ENCODE results near the gene VWA7. TPM values are rescaled to one million over a fixed set of nuclear protein-coding genes. Genes with fewer than 3 reads are reported as not detected.
"Not testable (repeated sequence)": the region's sequence is repeated elsewhere in the genome, so short reads cannot be mapped to it uniquely, and the experiment has no call there.

The VWA7 gene
- total and polyA plus RNA-seq, 12 donors: 0.17 to 8.1 (median 0.68) TPM

GRCh38 chr6:31813465-31813849 is 36.3 kb upstream of the VWA7 start:
- 92 to 97% (median 97%) methylated on average over 7 of the region's 7 CpGs for WGBS, 4 donors
- H3K4me3 ChIP-seq: peak overlapping the region in 1 of 4 donors; percentile 56
- intact Hi-C loops (cut with DNase I): no loop called here

DNA sequence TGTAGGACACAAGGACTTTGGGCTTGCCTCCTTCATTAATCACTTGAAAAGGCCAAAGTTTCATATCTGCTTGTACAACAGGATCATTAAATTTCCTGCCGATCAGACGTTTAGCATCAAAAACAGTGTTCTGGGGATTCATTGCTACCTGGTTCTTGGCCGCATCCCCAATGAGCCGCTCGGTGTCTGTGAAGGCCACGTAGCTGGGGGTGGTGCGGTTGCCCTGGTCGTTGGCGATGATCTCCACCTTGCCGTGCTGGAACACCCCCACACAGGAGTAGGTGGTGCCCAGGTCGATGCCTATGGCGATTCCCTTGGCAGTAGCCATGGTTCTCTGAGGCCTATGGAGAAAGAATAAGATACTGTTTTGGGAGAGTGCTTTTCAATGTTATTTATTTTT is 34.5 kb upstream of the VWA7 start:
- intact Hi-C loops (cut with DNase I): no loop called here
- no peaks in the 10 kb centered on the region for H3K36me3 ChIP-seq (replicated peaks in 1 of 2)
- H3K9me3 ChIP-seq (replicated peaks in 1 of 3): no peaks in the 10 kb centered on the region
- peak in 1 of 7 donors; percentile 13 for DNase-seq
- TF ChIP-seq CTCF (IDR thresholded peaks at IDR 0.05) (no peak), POLR2A (IDR thresholded peaks at IDR 0.05) (no peak)
- H3K4me1 ChIP-seq (replicated peaks in 1 of 2): peaks cover 0 to 19% of the 10 kb centered on the region in 2 donors
- H3K27me3 ChIP-seq: no peaks in the 10 kb centered on the region
- H3K27ac ChIP-seq: no peak overlapping the region
- H3K4me3 ChIP-seq: no peak overlapping the region
- WGBS, 4 donors: 93 to 100% (median 94%) methylated on average over 4 to 12 of the region's 12 CpGs

More at GRCh38 chr6:31813465-31813849, 36.3 kb upstream of the VWA7 start:
- Histone ChIP-seq H3K9me3 (replicated peaks in 1 of 3) (no peaks in the 10 kb centered on the region), H3K27ac (peak overlapping the region in 4 of 5 donors; percentile 69 to 100 (median 94)), H3K4me1 (replicated peaks in 1 of 2) (peaks cover 2 to 22% of the 10 kb centered on the region in 2 donors), H3K36me3 (replicated peaks in 1 of 2) (no peaks in the 10 kb centered on the region), H3K27me3 (no peaks in the 10 kb centered on the region)
- TF ChIP-seq CTCF (IDR thresholded peaks at IDR 0.05) (no peak), POLR2A (IDR thresholded peaks at IDR 0.05) (no peak)
- peak in 1 of 7 donors; percentile 20 for DNase-seq

DNA sequence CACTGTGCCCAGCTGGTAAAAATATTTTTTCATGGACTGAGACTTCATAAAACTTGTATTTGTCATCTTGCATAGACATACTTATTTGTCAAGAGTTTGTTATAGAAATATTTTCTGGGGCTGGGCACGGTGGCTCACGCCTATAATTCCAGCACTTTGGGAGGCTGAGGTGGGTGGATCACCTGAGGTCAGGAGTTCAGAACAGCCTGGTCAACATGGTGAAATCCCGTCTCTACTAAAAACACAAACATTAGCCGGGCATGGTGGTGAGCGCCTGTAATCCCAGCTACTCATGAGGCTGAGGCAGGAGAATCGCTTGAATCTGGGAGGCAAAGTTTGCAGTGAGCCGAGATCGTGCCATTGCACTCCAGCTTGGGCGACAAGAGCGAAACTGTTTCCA is 31.5 kb upstream of the VWA7 start:
- DNase-seq; H3K9me3 ChIP-seq (replicated peaks in 1 of 3); H3K36me3 ChIP-seq (replicated peaks in 1 of 2); intact Hi-C loops (cut with DNase I); H3K4me3 ChIP-seq; H3K27ac ChIP-seq; H3K27me3 ChIP-seq: not testable (repeated sequence)
- H3K4me1 ChIP-seq (replicated peaks in 1 of 2): peaks cover 6 to 23% of the 10 kb centered on the region in 2 donors
- WGBS, 4 donors: 88 to 94% (median 91%) methylated on average over 10 of the region's 10 CpGs

DNA sequence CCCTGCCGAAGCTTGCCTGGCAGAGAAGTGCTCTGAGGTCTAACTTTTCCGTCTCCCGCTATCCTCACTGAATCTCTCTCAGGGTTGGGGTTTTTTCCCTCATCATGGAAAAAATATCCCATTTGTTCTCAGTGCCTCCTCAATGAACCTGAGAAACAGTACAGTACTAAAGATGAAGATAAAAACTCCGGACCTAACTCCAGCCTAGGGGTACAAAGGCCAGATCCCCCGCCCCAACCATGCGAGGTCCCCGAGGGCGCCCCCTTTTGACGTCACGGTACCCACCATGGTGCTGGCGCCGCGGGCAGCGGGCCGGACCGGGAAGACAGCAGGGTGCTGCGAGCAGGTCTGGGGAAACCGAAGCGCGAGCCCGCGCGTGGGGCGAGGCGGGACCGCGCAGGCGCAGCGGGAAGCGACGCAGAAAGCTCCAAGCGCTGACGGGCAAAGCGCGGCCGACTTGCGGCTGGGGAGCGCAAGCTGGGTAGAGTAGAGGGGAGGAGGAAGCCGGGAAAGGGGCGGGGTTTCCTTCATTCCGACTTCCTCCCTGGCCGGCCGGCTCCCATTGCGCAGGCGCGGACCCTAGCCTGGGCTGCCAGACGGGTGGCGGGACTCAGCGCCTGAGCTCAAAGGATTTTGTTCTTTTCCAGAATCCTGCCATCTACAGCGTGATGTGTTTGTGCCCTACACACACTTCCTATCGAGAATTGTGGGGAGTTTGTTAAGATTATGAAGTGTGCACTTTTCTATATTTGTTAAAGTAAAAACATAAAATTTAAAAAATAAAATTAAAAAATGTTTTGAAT is 29.5 kb upstream of the VWA7 start, which contains the start of gene LSM2:
Gene LSM2, minus strand, starts transcription at position 497 of the 803 bp plus-strand sequence. Its CDS starts 209 bp downstream, at position 288.
- peak; percentile 98 to 99 (median 98) for DNase-seq
- peaks cover 6 to 19% of the 10 kb centered on the region in 2 donors for H3K4me1 ChIP-seq (replicated peaks in 1 of 2)
- intact Hi-C loops (cut with DNase I): no loop called here
- H3K27me3 ChIP-seq: no peaks in the 10 kb centered on the region
- H3K9me3 ChIP-seq (replicated peaks in 1 of 3): no peaks in the 10 kb centered on the region
- peak within 1 kb of the TSS; percentile 58 to 94 (median 93) for H3K27ac ChIP-seq
- H3K4me3 ChIP-seq: peak within 1 kb of the TSS; percentile 13 to 74 (median 63)
- peak in 3 of 6 experiments; percentile 10 to 28 (median 23) for TF ChIP-seq CTCF (IDR thresholded peaks at IDR 0.05)
- peak; percentile 70 to 91 for TF ChIP-seq POLR2A (IDR thresholded peaks at IDR 0.05)
- WGBS, 4 donors: 0 to 1% (median 1%) methylated on average over 18 to 51 of the region's 51 CpGs
- peaks cover 0 to 15% of the 10 kb centered on the region in 2 donors for H3K36me3 ChIP-seq (replicated peaks in 1 of 2)
